Islet precursor cell (in vitro differentiated cells): ENCODE data around the gene CCDC181.
"Not testable (repeated sequence)": the region's sequence is repeated elsewhere in the genome, so short reads cannot be mapped to it uniquely, and the experiment has no call there.

Experiments
- DNase-seq: peaks from one replicate; pipeline ENCODE4 v3.0.0-alpha.2; 2018

Gene CCDC181

GRCh38 chr1:169427081-169427641 is at the start of gene CCDC181:
TSS of gene CCDC181 (minus strand) at chr1:169427474. CDS start at chr1:169424927, 2,547 bp downstream.
- DNase-seq: peak; percentile 92

DNA sequence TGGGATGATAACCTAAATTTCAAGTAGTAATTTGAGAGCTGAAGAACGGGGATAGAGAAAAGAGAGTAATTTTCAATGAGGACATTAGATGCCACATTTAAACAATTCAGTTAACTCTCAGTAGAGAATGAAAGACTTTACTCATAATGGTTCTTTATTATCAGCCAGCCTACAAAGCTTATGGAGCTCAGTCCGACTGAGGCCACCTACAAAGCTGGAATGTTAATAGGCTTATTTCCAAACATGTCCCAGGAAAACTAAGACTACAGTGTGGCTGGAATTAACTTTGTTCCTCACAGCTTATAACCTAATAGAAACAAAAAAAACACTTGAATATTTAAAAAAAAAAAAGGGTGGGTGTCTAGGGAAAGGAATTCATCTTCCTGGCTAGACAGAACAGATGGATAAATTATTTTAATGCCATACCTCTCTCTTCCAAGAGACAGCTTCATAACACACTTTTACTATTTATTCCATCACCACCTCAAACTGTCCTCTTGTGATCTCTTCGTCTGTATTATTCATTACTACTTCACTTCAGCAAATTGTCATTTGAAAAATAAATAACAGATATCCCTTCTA is 48.6 kb upstream of the CCDC181 start:
- no peak for DNase-seq

GRCh38 chr1:169474302-169474995 is 47.2 kb upstream of the CCDC181 start:
- DNase-seq: no peak

- DNase-seq: no peak
Observed at GRCh38 chr1:169473347-169473746, 46.1 kb upstream of the CCDC181 start.

DNA sequence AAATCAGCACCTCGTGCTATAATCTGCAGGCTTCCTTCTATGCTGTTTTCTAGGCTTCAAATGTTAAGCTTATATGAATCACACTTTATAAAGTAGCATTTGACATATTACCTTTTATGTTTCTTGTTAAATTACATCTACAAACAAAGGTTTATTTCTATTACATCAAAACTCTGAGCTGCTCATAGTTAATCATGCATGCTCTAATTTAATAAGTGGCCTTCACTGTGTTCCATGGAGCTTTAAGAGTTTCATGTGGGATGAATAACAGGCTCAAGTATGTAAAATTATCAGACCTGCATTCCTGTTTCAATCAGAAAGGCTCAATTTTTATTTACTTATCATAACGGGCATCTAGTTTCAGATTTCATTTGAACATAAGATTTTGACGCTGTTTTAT is 45.5 kb upstream of the CCDC181 start:
- no peak for DNase-seq

DNA sequence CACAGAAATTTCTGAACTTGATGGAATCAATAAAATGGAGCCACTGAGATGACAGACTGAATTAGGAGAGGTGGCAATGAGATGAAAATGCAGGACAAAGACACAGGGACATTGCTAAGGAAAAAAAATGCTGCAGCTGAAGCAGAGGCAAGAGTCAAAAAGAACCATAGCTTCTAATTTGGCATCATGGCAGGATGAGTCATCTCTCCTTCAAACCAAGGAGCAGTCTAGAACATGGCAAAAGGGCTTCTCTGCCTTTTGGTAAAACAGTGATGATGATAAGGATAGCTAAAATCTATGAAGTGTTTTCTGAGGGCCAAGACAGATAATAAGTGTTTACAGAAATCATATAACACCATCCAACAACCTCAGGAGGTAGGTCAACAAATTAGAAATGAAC is 41.7 kb upstream of the CCDC181 start:
- DNase-seq: no peak

- no peak for DNase-seq
Observed at GRCh38 chr1:169466259-169467230, 39.3 kb upstream of the CCDC181 start.

DNA sequence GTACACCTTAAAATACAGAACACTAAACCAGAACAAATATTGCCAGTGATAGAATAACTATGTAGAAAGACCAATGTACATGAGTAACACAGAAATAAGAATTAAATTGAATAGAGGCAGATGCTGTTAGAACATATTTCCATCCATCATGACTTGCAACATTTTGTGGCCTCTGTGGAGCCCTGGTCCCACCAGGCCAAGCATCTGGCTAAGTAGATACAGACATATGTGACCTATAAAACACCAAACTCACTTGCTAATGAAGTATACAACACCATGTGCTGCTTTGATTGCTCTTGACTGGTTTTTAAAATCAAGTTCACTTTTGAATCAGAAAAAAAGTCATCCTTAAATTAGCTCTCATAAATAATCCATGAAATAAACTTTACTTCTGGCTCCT is 38.0 kb upstream of the CCDC181 start:
- no peak for DNase-seq

- no peak for DNase-seq
Observed at GRCh38 chr1:169462385-169462784, 35.1 kb upstream of the CCDC181 start.

GRCh38 chr1:169461390-169462000 is 34.2 kb upstream of the CCDC181 start:
- DNase-seq: no peak

- no peak for DNase-seq
Observed at GRCh38 chr1:169460191-169460833, 33.0 kb upstream of the CCDC181 start.

- DNase-seq: no peak
Observed at GRCh38 chr1:169457443-169457842, 30.2 kb upstream of the CCDC181 start.

DNA sequence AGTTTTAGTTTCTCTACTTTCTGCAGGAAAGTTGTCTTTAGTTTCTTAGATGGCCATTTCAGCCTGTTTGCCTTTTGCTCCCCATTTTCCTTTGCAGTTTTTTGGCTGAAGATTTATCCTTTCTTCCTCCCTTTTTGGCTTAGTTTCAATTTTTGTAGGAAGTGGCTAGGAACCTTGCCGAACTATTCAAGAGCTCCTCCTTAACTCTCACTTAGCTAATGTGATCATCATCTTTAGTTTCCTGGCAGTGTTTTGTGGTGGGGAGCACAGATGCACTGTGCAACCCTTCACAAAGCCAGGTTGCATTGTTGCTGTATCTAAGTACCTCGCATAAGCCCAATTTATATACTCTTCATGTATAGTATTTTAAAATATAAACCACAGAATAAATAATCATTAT is 28.8 kb upstream of the CCDC181 start:
- DNase-seq: no peak

GRCh38 chr1:169452921-169453320 is 25.6 kb upstream of the CCDC181 start:
- DNase-seq: no peak

DNA sequence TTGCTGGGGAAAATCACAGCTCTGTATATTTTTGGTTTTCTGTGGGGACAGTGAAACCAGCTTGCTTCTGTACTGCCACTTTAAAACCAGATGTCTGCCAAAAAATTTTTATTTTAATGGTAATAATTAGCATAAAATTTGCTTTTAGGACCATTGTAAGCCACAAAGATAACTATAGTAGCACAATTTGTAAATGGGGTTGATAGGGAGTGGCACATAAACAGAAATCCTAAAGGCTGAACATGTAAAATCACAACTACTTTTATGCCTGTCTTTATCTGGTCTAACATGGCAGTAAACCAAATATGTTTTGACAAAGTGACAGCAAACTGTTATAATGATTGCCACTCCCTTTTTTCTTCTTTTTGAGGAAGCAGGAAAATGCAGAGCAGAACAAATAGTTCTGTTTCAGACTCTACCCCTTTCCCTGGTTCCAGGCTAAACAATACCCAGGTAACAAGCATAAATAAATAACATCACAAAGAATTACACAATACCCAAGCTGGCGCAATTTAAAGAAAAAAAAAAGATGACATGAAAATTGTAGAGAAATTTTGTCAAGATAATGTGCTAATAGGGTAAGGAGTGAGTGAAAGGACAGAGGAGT is 24.0 kb upstream of the CCDC181 start:
- no peak for DNase-seq

DNA sequence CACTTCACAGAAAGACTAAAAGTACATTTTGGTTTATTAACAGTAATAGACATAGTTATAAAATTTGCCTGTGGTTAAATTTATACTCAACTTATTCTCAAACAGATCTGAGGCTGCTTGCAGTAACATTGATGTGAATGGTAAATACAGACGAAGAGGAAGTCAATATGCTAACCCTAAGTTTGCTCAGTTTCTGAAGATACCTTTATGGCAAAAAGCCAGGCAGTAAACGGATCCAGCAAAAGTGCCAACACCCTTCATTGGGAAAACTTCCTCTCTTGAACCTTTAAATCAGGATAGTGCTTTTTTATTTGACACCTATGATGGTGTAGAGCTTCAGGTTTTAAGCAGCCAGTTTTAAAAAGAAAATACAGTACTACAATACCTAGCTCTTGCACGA is 16.6 kb upstream of the CCDC181 start:
- no peak for DNase-seq

DNA sequence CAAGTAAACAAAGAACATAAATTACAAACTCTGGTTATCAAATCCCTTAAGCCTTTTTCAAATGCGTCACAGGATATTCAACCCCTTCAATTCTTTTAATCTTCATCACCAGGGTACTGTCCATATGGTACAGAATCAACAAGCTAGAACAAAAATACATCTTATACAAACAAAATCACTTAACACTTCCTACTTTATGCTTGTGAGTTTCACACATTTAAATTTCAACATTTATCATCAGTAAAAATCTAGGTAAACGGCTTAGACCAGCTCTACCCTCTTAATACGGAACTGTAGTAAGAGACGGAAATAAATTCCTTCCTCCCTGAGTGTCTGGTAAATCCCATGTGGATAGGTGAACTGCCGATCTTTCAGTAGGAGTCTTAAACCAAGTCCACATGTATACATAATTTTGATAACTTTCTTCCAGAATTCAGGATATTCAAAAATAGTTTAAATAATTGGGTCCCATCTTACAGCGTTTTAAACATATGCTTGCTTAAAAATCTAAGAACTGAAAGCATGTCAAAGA is 1.0 kb downstream of the CCDC181 start:
- DNase-seq: no peak

GRCh38 chr1:169421309-169421708 is 6.0 kb downstream of the CCDC181 start:
- DNase-seq: no peak

DNA sequence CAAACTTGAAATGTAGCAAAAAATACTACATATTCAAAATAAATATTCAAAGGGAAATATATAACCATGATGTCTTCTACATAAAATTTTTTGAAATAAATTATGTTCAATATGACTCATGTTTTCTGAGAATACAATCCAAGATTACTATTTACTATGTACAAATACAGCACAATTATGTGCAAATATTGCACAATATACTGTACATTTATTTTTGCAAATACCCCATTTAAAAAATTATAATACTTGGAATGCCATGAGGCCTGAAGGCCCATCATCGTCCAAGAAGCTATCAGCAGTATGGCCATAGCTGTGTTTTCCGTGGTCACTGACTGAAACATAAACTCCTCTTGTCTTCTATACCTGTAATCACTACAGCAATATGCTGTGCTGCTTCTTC is 12.3 kb downstream of the CCDC181 start:
- DNase-seq: no peak

- DNase-seq: not testable (repeated sequence)
Observed at GRCh38 chr1:169408340-169408739, 18.9 kb downstream of the CCDC181 start.

GRCh38 chr1:169402578-169402977 is 24.7 kb downstream of the CCDC181 start:
- DNase-seq: not testable (repeated sequence)

- DNase-seq: no peak
Observed at GRCh38 chr1:169395955-169396354, 31.3 kb downstream of the CCDC181 start.
